Upper lobe of left lung (tissue), 4 donors: Measurements from ENCODE around the gene ERC1.

ENCODE experiments used
- CTCF ChIP-seq, 6 experiments: fragments of 450-650 bp in 4 of 6; fragments of 200-600 bp in 2 of 6; sonication (generic) in 2 of 6; IDR thresholded peaks; one replicate each; pipeline ENCODE4 v1.5.1; 2016 to 2019; ENCODE audit warnings: antibody characterized with exemption in 6 of 6
- EP300 ChIP-seq, 4 donors: sonication (generic); formaldehyde crosslinking; IDR thresholded peaks; one replicate each; pipeline ENCODE4 v1.5.1; 2017; ENCODE audit warnings: antibody characterized with exemption in 4 of 4, control low read depth in 2 of 4
- POLR2A ChIP-seq, 4 donors: fragments of 450-650 bp; IDR thresholded peaks; one replicate each; pipeline ENCODE4 v1.5.1; 2016 to 2017; ENCODE audit warnings: antibody characterized with exemption in 4 of 4, mild to moderate bottlenecking in 2 of 4
- POLR2AphosphoS5 ChIP-seq, 2 donors: sonication (generic); formaldehyde crosslinking; IDR thresholded peaks; one replicate each; pipeline ENCODE4 v1.5.1; 2017; ENCODE audit warnings: antibody characterized with exemption in 2 of 2

GRCh38 chr12:1073652-1074051 lies 82.6 kb downstream of the ERC1 start:
- no peak for TF ChIP-seq CTCF (IDR thresholded peaks at IDR 0.05)
- no peak for TF ChIP-seq EP300 (IDR thresholded peaks at IDR 0.05)
- TF ChIP-seq POLR2A (IDR thresholded peaks at IDR 0.05) = no peak
- TF ChIP-seq POLR2AphosphoS5 (IDR thresholded peaks at IDR 0.05) = no peak
